Keratinocyte (primary cell): ENCODE measurements around the gene CUZD1.

Experiments
- CTCF ChIP-seq, 3 experiments: IDR thresholded peaks in 1 of 3; conservative IDR thresholded peaks in 1 of 3; optimal IDR thresholded peaks in 1 of 3; 2 replicates in 2 of 3; 3 replicates in 1 of 3; pipeline versions ENCODE3 to v1.5.1; 2011; ENCODE audit warnings: low read length in 3 of 3, mild to moderate bottlenecking in 3 of 3, moderate library complexity in 2 of 3, control low read depth in 1 of 3, inconsistent platforms in 1 of 3; ENCODE audit not compliant: insufficient read depth in 2 of 3; ENCODE audit errors: extremely low read depth in 1 of 3
- EZH2 ChIP-seq: IDR thresholded peaks from one replicate; pipeline ENCODE4 v1.6.1; 2012; ENCODE audit warnings: inconsistent platforms, mild to moderate bottlenecking, low read length, moderate library complexity

GRCh38 chr10:122839505-122839904, 6.2 kb downstream of the CUZD1 start:
- TF ChIP-seq CTCF (optimal IDR thresholded peaks at IDR 0.05 in 1 of 3, IDR thresholded peaks at IDR 0.05 in 1 of 3, conservative IDR thresholded peaks at IDR 0.05 in 1 of 3; ENCODE audit: extremely low read depth in 1 of 3, insufficient read depth in 2 of 3, low read length in 3 of 3) (no peak), EZH2 (no peak)
